Suprapubic skin (tissue), 4 donors: ENCODE measurements around the gene WDR45B.

Source experiments
- CTCF ChIP-seq, 2 donors: fragments of 200-600 bp in 1 of 2; fragments of 450-650 bp in 1 of 2; sonication (generic) in 1 of 2; IDR thresholded peaks; one replicate each; pipeline ENCODE4 v1.5.1; 2016 to 2019; ENCODE audit warnings: antibody characterized with exemption in 2 of 2, mild to moderate bottlenecking in 1 of 2, moderate library complexity in 1 of 2
- EP300 ChIP-seq: sonication (generic); formaldehyde crosslinking; IDR thresholded peaks from one replicate; pipeline ENCODE4 v1.6.1; 2017; ENCODE audit warnings: antibody characterized with exemption
- POLR2A ChIP-seq, 2 donors: fragments of 450-650 bp; IDR thresholded peaks; one replicate each; pipeline ENCODE4 v1.6.1; 2017; ENCODE audit warnings: antibody characterized with exemption in 2 of 2, mild to moderate bottlenecking in 2 of 2, moderate library complexity in 2 of 2
- POLR2AphosphoS5 ChIP-seq, 3 donors: sonication (generic); formaldehyde crosslinking; IDR thresholded peaks; one replicate each; pipeline ENCODE4 v1.6.1; 2017; ENCODE audit warnings: antibody characterized with exemption in 3 of 3

- TF ChIP-seq POLR2A (IDR thresholded peaks at IDR 0.05) (no peak), CTCF (IDR thresholded peaks at IDR 0.05) (no peak), EP300 (no peak), POLR2AphosphoS5 (IDR thresholded peaks at IDR 0.05) (no peak)
Measured at GRCh38 chr17:82655523-82655922, 7.3 kb upstream of the WDR45B start.
